Amniotic stem cell (primary cell): ENCODE data around the gene TRPV2.

Source experiments
- DNase-seq: peaks from one replicate; lab custom pipeline; 2025; lab: John Stamatoyannopoulos, UW

Gene TRPV2

DNA sequence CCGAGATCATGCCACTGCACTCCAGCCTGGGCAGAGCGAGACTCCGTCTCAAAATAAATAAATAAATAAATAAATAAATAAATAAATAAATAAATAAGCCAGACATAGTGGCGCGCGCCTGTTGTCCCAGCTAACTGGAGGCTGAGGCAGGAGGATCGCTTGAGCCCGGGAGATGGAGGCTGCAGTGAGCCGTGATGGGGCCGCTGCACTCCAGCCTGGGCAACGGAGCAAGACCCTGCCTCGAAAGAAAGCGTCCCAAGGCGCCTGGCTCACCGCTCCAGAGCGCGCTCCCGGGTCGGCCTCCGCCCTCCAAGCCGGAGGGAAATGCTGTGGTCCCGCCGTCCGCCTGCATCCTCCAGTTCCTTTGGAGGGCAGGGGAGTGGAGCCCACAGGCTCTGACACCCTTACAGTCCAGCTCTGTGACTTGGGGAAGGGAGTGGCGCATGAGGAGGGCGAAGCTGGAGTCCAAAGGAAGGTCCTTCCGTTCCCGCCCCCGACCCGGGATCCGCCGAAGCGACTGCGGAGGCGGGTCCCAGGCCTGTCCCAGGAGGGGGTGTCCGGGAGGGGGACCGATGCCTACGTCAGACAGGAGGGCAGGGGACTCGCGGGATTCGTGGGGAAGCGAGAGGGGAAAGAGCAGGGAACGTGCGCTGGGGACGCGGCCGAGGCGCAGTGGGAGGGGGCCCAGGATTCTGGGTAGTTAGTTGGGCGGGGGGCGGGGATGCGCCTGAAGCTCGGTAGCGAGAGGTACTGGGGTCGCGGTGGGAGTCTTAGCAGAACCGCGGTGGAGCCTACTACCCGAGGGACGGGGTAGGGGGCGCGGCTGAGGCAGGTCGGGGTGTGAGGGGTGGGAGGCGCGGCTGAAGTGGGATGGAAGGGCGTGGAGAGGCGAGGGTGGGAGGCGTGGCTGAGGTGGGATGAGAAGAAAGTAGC lies 8.4 kb upstream of the TRPV2 start:
- DNase-seq: no peak

DNA sequence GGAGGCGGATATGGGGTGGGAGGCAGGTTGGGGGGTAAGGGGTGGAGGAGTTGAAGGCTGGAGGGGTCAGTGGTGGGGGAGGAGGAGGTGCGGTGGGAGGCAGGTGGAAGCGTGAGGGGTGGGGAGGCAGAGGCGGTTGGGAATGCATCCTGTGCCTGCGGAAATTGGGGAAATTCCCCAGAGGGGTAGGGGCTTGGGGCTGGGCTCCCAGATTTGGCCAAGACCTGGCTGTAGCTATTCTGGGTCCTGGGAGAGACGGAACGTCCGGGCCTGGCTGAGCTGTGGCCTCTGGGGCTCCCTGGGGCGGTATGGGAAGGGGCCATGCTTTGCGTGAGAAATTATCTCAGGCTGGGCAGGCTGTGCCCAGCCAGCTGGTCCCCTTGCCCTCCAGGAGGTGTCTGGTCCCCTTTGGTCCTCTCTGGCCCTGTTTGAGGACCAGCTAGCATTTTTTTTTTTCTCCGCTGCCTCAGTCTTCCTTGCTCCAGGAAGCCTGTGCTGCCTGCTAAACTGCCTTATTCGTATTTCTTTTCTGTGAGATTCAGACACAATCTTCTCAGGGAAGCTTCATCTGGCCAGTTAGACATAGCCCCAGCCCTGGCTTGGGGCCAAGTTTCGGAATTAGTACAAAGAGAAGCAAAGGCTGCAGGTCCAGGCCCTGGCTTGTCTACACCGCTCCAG lies 7.3 kb upstream of the TRPV2 start:
- no peak for DNase-seq

DNA sequence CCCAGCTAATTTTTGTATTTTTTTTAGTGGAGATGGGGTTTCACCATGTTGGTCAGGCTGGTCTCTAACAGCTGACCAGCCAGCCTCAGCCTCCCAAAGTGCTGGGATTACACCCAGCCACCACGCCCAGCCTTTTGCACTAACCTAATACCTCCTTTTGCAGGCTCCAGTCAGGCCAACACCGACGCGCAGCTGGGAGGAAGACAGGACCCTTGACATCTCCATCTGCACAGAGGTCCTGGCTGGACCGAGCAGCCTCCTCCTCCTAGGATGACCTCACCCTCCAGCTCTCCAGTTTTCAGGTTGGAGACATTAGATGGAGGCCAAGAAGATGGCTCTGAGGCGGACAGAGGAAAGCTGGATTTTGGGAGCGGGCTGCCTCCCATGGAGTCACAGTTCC lies 2.0 kb downstream of the TRPV2 start:
- no peak for DNase-seq

DNA sequence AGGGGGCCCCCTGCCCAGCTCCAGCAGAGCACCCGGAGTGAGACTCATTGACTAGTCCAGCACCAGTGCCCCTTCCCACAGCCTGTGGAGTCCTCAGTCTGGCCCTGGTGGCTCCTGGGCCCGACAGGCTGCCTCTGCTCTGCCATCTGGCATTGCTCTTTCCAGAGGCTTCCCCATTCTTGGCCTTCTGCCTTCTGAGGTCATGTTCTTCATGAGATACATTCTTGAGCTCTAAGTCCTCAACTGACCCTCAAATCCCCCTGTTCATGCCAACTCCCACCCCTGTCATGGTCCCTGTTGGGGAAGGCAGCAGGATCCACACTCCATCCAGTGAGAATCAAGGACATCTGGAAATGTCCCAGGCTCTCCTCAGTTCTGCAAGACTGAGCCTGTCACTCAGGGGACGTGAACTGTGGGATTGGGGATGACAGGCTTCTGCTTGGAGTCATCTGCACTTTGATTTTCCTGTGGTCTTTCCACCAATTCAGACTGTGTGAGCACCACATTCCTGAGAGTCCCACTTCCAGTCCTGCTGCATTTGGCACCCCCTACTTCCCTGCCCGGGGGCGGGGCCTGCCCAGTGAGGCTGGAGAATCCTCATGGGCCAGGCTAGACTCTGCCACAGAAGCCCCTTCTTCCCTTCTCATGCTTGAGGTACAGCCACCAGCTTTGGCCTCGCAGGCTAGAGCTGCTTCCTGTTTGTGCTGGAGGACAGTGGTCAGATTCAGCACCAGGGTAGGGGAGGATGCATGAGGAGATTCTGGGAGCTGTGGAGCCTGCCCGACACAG lies 2.7 kb downstream of the TRPV2 start:
- no peak for DNase-seq

DNA sequence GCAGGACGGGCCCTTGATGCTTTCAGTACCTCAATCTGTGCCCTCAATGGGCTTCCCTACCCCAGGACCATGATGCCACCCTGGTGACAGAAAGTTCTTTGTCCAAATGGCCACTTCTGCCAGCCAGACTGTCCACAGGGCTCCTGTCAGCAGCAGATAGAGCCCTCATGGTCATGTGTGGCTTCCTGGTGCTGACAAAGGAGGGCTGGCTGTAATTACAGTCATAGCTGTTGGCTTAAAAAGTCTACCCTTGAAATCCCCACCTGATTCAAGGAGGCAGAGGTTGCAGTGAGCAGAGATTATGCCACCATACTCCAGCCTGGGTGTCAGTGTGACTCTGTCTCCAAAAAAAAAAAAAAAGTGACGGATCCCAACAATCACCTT lies 3.3 kb downstream of the TRPV2 start:
- DNase-seq: no peak

DNA sequence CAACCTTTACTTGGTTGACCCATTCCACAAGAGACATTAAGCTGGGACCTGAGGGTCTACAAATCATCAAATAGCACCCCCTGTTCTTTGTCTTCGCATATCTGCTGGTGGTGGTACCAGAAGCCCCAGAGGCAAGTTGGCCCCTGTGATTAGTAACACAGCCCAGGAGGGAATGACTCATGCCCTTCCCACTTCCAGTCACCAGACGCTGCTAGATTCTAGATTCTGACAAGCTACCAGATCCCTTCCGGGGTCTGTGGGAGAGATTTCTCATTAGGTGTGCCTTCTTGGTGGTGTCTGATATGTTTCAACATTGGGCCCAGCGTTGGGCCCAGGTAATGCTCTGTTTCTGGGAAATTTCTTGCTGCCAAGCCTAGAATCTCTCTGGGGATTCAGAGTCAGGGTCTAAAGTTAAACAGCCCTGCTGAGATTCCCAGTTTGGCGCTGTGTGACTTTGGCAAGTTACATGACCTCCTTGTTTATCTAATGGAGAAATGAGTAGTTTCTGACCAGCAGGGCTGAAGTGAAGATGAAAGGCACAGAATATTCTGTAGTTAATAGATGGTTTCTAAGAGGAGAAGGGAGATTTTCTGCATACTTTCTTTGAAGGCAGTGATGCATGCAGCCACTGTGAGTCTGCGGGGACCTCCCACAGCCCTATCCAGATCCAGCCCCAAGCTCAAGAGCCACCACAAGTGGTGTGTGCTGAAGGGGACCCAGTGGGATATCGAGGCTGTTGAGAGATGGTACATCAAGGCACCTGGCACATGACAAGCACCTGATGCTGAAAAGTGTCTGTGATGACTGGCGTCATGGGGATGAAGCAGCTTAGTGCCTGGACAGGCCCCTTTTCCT lies 3.9 kb downstream of the TRPV2 start:
- peak; percentile 72 for DNase-seq

DNA sequence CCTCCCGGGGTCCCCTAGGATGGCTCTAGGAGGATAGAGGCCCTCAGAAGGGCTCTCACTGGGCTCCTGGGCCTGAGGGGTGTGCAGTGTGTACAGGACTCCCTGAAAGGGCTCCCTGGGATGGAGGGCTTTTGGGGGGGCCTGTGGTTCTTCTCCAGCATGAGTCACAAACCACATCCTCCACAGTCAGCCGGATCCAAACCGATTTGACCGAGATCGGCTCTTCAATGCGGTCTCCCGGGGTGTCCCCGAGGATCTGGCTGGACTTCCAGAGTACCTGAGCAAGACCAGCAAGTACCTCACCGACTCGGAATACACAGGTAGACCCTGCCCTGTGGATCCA lies 4.5 kb downstream of the TRPV2 start:
- no peak for DNase-seq

DNA sequence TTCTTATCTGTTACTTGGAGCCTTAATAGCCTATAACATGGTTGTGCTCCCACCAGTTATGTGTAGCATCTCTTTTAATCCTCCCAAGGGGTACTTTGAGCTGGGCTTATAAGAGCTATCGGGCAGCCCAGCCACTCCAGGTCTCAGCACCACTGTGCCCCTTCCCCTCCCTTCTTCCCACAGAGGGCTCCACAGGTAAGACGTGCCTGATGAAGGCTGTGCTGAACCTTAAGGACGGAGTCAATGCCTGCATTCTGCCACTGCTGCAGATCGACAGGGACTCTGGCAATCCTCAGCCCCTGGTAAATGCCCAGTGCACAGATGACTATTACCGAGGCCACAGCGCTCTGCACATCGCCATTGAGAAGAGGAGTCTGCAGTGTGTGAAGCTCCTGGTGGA lies 7.0 kb downstream of the TRPV2 start:
- no peak for DNase-seq

DNA sequence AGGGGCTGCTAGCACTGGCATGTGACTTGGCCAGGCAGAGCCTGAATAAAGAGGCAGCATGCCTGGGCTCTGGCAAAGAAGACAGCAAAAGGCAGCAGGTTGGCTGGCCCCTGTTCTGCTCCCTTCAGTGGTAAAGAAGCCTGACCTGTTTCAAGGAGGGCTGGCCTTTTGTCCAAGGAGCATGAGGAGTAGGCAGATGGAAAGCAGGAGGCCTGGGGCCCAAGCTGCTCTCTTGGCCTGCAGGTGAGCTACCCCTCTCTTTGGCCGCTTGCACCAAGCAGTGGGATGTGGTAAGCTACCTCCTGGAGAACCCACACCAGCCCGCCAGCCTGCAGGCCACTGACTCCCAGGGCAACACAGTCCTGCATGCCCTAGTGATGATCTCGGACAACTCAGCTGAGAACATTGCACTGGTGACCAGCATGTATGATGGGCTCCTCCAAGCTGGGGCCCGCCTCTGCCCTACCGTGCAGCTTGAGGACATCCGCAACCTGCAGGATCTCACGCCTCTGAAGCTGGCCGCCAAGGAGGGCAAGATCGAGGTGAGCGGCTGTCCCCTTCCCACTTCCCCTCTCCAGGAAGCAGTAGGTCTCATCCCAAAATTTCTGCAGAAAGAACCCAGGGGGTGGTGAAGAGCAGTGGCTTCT lies 8.0 kb downstream of the TRPV2 start:
- DNase-seq: no peak

DNA sequence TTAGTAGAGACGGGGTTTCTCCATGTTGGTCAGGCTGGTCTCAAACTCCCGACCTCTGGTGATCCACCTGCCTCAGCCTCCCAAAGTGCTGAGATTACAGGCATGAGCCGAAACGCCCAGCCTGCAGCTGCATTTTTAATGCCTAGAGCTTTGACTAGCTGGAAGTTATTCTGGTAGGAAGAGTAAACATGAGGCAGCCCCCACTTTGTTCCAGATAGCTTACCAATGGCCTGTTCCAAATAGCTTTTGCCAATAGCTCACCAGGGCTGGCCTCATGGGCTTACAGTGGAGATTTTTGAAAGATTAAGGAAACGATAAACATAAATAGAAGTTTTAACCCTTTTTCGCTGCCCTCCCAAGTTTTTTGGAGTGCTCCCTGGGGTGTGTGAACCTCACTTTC lies 9.8 kb downstream of the TRPV2 start:
- no peak for DNase-seq

DNA sequence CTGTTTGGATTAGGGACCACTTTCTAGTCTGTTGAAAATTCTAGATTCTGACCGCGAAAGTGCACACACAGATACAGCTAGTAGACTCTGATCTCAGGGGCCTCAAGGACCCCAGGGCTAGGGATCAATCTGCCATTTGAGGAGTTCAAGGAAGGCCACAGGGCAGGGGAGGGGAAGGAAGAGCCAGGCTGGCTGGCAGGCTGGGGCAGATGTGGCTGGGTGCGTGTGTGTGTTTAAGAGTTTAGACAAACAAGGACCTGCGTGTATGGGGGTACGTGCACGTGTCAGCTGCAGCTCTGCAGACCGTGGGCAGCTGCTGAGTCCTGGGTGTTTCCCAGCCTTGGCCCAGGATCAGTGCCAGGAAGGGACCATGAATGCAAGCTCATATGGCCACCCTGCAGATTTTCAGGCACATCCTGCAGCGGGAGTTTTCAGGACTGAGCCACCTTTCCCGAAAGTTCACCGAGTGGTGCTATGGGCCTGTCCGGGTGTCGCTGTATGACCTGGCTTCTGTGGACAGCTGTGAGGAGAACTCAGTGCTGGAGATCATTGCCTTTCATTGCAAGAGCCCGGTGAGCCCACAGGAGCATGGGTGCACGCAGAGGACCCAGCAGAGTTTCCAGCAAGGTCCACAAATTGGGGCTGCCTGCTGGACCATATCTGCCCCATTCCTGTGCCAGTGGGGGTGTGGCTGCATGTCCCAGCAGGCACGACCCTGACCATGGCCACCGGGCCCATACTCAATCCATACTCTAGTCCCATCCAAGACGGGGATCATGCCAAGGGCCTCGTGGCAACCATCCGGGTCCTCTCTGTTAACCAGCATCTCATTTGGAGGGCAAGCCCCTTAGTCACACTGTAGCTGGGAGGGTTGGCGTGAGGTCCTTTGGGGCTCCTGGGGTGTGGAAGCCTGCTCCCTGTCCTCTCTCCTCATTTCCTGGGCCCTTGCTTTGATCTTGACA lies 10.6 kb downstream of the TRPV2 start:
- no peak for DNase-seq

DNA sequence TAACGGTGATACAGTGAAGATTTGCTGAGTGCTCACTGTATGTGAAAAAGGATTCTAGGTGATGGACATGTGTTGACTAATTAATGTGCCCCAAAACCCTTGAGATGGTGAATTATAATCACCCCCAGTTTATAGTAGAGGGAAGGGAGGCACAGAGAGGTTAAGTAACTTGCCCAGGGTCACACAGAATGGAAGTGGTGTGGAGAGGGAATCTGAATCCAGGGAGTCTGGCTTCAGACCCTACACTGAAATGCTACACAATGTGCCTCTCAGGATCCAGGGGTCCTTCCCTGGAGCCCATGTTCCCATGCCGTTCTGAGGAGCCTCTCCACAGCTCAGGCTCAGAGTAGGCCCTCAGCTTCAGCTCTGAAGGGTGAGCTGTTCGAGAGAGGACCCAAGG lies 11.6 kb downstream of the TRPV2 start:
- DNase-seq: no peak

DNA sequence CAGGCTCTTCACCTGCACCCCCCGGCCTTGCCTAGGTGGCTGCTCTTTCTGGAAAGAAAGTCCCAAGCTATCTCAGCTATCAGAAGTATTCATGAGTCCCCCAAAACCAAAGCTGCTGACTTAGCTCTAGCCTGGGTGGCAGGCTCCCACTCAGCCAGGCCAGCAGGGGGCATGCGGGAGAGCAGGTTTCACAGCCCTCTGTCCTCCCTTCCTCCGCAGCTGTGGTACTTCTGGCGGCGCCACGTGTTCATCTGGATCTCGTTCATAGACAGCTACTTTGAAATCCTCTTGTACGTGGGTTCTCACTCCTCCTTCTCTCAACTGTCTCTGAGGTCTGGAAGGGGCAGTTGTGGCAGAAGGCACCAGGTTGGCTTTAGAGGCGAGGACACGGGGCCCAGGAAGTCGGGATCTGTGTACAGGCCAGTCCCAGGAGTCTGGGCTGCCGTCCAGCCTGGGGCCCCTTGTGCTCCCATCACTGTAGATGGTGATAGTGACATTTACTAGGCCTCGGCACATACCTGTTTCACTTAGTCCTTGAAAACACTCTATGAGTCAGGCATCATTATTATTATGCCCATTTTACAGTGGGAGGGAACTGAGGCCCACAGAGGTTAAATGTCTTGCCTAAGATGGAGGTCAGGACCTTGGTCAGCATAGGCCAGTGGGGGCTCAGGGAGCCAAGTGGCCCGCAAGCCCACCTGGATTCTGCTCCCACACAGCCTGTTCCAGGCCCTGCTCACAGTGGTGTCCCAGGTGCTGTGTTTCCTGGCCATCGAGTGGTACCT lies 12.9 kb downstream of the TRPV2 start:
- no peak for DNase-seq

DNA sequence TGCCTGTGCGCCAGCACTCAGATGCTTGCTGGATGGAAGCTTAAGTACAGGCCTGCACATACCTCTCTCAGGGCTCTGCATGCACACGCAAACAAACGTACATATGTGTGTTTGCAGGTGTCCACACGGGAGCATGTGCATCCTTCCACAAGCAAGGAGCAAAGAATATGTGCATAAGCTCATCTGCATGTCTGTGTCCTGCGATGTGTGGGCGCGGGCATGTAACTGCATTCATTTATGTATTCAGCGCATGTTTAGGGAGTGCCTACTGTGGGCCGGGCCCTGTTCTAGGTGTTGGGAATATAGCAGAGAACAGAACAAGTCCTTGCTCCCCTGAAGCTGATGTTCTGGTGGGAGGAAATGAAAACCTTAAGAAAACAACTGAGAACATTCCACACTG lies 13.7 kb downstream of the TRPV2 start:
- DNase-seq: no peak

DNA sequence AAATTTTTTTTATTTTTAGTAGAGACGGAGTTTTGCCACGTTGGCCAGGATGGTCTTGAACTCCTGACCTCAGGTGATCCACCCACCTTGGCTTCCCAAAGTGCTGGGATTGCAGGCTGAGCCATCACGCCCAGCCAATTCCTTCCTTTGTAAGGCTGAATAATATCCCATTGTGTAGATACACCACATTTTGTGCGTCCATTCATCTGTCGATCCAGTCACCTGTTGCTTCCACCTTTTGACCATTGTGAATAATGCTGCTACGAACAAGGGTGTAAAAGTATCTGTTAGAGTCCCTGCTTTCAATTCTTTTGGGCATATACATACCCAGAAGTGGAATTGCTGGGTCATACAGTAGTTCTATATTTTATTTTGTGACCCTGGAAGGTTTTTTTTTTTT lies 15.3 kb downstream of the TRPV2 start:
- no peak for DNase-seq

DNA sequence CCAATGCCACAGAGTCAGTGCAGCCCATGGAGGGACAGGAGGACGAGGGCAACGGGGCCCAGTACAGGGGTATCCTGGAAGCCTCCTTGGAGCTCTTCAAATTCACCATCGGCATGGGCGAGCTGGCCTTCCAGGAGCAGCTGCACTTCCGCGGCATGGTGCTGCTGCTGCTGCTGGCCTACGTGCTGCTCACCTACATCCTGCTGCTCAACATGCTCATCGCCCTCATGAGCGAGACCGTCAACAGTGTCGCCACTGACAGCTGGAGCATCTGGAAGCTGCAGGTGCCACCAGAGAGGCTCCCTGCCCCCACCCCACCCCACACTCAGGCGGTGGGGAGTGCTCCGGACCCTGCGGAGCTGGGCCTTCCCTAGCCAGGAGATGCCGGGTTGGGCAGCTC lies 16.6 kb downstream of the TRPV2 start:
- no peak for DNase-seq

DNA sequence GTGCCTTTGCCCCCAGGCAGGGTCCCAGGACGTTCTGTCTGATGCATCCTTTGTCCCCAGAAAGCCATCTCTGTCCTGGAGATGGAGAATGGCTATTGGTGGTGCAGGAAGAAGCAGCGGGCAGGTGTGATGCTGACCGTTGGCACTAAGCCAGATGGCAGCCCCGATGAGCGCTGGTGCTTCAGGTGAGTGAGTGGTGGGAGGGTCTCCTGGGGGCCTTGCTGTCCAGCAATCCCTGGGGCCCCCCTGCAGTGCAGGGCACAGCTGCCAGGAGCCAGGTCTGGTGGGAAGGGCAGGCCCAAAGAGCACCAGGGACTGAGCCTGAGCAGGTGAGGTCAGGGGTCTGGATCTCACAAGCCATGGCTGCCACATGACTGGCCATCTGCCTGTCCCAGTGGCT lies 18.1 kb downstream of the TRPV2 start:
- DNase-seq: no peak

DNA sequence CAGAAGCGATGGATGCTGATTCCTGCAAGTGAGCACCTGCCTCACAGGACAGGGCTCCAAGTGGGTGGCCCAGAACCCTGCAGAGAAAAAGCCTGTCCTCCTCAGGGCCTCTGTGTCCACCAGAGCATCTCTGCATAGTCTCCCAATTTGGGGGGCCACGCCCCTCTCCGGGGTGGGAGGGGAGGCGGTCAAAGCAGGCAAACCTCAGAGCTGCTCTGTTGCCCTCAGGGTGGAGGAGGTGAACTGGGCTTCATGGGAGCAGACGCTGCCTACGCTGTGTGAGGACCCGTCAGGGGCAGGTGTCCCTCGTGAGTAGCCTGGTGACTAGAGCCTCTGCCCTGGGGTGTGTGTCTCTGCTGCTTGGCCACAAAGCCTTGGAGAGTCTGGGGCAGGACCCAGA lies 19.3 kb downstream of the TRPV2 start:
- DNase-seq: no peak
